HEK293T (cell line): ENCODE data around the gene LRPAP1.

ENCODE experiments used
- ELF4 ChIP-seq: fragments of 450-650 bp; IDR thresholded peaks from 2 replicates; pipeline ENCODE4 v1.6.1; 2017; ENCODE audit warnings: antibody characterized with exemption
- L3MBTL2 ChIP-seq: fragments of 450-650 bp; conservative IDR thresholded peaks from 2 replicates; pipeline ENCODE4 v1.6.1; 2016; ENCODE audit warnings: mild to moderate bottlenecking
- SP1 ChIP-seq: fragments of 450-650 bp; IDR thresholded peaks from 2 replicates; pipeline ENCODE4 v1.6.1; 2017
- SUZ12 ChIP-seq: fragments of 450-650 bp; IDR thresholded peaks from 2 replicates; pipeline ENCODE4 v1.6.1; 2016; ENCODE audit warnings: mild to moderate bottlenecking

DNA sequence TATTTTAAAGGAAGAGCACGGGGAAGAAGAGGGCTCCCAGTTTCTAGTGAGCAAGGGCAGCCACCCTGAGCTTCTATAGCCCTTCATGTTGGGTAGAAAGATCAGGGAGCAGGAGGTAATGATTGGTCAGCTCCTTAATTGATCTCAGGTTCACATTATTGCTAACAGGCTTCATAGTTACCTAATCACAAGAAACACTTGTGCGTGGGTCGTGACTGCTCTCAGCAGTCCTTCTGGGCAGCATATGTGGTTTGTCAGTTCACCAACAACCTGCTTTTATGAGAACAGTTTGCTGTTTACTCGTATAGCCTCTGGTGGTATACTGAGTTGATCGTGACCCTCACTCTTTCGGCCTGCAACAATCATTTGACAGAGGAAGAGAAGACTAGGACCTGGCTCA lies 73.9 kb downstream of the LRPAP1 start:
- TF ChIP-seq SP1 (no peak), L3MBTL2 (no peak), SUZ12 (no peak), ELF4 (no peak)
